ENCODE measurements around the gene CHSY1.

DNA sequence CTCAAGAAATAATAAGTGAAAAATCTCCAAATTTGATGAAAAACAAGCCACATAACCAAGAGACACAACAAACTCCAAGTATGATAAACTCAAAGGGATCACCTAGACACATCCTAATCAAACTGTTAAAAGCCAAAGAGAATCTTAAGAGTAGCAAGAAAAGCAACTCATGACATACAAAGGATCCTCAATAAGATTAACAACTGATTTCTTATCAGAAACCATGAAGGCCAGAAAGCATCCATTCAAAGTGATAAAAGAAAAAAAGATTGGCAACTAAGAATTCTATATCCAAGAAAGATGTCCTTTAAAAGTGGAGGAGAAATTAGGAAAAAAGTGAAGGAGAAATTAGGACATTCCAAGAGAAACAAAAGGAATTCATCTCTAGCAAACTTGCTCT, 23.5 kb downstream of the CHSY1 start:
- TF ChIP-seq POLR2AphosphoS5 (IDR thresholded peaks at IDR 0.05; ENCODE audit: low read depth, low read length) (no peak), TAF1 (IDR thresholded peaks at IDR 0.05; ENCODE audit: borderline replicate concordance, insufficient read depth, low read length) (no peak), FOXP2 (optimal IDR thresholded peaks at IDR 0.05; ENCODE audit: borderline replicate concordance, extremely low read depth, extremely low read length, insufficient read depth) (no peak), SIN3A (IDR thresholded peaks at IDR 0.05; ENCODE audit: borderline replicate concordance, insufficient read depth, low read length) (no peak), REST (IDR thresholded peaks at IDR 0.05; ENCODE audit: insufficient read depth in 1 of 2, low read depth in 2 of 2, low read length in 2 of 2) (no peak)

Measured in PFSK-1 (cell line).